Left ventricle myocardium inferior (tissue), 1 donor: ENCODE data around the gene GANAB. TPM values are rescaled to one million over a fixed set of nuclear protein-coding genes. Genes with fewer than 3 reads are reported as not detected.

Experiments
- DNase-seq: peaks from one replicate; pipeline ENCODE4 v3.0.0-alpha.2; 2020
- H3K27ac ChIP-seq: fragments of 200-600 bp; replicated peaks from 2 replicates; pipeline ENCODE4 v1.8.0; 2021
- H3K27me3 ChIP-seq: fragments of 200-600 bp; 2 replicates; pipeline ENCODE4 v1.8.0; 2021; ENCODE audit warnings: low read depth
- H3K36me3 ChIP-seq: fragments of 200-600 bp; 2 replicates; pipeline ENCODE4 v1.8.0; 2021
- H3K4me1 ChIP-seq: fragments of 200-600 bp; 2 replicates; pipeline ENCODE4 v1.8.0; 2021
- H3K4me3 ChIP-seq: fragments of 200-600 bp; 2 replicates; pipeline ENCODE4 v1.8.0; 2021; ENCODE audit warnings: mild to moderate bottlenecking, moderate library complexity
- H3K9me3 ChIP-seq: fragments of 200-600 bp; replicated peaks from 2 replicates; pipeline ENCODE4 v1.8.0; 2021
- intact Hi-C: fragments of 100-400 bp; cut with micrococcal nuclease; formaldehyde crosslinking; loops from one replicate; pipeline ENCODE4 v1.11.0; 2022
- total RNA-seq: library from RNA; stranded (reverse); fragmentation: NEBNext Ultra II Directional; extraction: Animal tissue kit (Norgen Biotek cat#: 25700); gene quantifications from one replicate; pipeline ENCODE4 v1.2.1, GENCODE V29; 2021
- TF ChIP-seq, protein P1 (sequence below): fragments of 200-600 bp; IDR thresholded peaks from 2 replicates; pipeline ENCODE4 v1.8.0; 2021; ENCODE audit warnings: antibody characterized with exemption, mild to moderate bottlenecking, borderline replicate concordance
- donor health status: DM: no; HTN: yes; CAD: no; lungs with severe emphysema.

The GANAB gene
- total RNA-seq, 1 donor from 2014 or later: 90.2 TPM

- H3K27me3 ChIP-seq: no peaks in the 10 kb centered on the region
- peaks cover 35% of the 10 kb centered on the region for H3K36me3 ChIP-seq
- no peaks in the 10 kb centered on the region for H3K9me3 ChIP-seq
- no peak for DNase-seq
- intact Hi-C loops: no loop called here
- peak overlapping the region; percentile 95 for H3K27ac ChIP-seq
- TF ChIP-seq, protein P1, sequence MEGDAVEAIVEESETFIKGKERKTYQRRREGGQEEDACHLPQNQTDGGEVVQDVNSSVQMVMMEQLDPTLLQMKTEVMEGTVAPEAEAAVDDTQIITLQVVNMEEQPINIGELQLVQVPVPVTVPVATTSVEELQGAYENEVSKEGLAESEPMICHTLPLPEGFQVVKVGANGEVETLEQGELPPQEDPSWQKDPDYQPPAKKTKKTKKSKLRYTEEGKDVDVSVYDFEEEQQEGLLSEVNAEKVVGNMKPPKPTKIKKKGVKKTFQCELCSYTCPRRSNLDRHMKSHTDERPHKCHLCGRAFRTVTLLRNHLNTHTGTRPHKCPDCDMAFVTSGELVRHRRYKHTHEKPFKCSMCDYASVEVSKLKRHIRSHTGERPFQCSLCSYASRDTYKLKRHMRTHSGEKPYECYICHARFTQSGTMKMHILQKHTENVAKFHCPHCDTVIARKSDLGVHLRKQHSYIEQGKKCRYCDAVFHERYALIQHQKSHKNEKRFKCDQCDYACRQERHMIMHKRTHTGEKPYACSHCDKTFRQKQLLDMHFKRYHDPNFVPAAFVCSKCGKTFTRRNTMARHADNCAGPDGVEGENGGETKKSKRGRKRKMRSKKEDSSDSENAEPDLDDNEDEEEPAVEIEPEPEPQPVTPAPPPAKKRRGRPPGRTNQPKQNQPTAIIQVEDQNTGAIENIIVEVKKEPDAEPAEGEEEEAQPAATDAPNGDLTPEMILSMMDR: no peak
- H3K4me3 ChIP-seq: peak overlapping the region; percentile 80
- H3K4me1 ChIP-seq: peaks cover 51% of the 10 kb centered on the region
Observed at GRCh38 chr11:62603072-62603408, 43.4 kb downstream of the GANAB start.

DNA sequence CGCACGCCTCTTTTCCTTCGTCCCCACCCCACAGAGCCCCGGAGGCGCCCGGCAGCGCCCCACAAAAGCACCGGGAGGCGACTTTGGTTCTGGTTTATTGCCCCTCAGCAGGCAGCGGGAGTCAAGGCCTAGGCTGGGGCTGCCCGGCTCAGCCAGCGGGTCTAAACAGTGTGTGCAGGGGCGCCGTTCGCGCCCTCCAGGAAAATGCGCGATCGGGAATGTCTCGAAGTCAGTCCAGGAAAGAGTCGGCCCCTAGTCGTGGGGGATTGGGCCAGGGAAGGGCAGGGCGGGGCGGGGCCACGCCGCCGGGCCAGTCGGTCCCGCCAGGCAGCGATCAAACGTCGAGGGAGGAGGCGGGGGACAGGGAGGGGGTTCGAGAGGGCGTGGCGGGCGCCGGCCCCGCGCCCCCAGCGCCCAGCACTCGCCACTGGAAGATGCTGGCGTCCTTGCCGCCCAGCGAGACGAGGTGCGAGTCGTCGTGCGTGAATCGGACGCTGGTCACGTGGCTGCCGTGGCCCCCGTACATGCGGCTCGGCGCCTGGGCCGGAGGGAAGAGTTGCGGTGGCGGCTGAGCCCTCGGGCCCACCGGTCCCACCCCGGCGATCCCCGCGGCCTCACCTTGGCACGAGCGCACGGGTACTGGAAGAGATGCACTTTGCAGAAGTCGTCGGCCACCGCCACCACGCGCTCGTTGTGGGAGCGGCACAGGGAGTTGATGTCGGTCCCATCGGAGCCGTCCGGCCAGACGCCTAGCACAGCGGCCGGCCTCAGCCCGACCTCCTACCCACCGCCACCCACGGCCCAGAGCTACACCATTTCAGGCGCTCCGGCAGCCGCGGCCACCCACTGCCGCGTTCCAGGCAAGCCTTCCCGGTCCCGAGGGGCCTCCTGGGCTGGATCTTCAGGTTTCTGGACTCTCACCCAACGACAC is 44.0 kb downstream of the GANAB start:
- TF ChIP-seq, protein P1: peak; percentile 26
- Histone ChIP-seq H3K27me3 (no peaks in the 10 kb centered on the region), H3K9me3 (no peaks in the 10 kb centered on the region), H3K4me3 (peak overlapping the region; percentile 80), H3K36me3 (peaks cover 39% of the 10 kb centered on the region), H3K27ac (peak overlapping the region; percentile 95), H3K4me1 (peaks cover 51% of the 10 kb centered on the region)
- intact Hi-C loops: no loop called here
- peak; percentile 74 for DNase-seq

DNA sequence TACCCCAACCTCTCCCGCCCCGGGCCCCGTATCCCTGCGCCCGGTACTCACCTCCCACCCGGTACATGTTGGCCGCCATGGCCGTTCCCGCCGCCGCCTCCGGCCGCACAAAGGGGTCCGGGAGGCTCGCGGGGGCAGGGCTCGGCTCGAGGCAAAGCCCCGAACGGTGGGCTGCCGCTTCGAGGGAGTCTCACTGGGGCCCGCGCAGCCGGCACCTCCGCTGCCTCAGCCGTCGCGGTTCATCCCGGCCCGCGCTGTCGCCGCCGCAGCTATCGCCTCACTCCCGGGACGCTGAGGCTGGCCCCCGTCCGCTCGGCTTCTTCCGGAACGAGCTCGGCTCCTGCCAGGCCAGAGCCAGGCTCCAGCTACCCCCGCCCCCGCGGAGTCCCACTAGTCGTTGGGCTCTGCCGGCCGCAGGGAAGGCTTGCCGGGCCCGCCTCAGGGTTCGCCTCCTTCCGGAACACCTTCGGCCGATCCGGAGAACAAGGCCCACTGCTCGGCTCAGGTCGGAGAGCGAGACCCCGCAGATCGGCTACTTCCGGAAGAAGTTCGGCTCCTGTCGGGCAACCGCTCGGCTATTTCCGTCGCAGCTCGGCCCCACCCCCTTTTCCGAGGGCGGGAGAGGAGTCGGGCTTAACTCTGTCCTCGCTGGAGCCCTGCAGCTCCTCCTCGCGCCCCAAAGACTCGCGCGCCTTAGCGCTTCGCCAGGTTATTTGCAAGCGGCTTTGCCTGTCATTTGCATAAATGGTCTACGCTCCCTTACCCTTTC is 44.9 kb downstream of the GANAB start, which contains the start of gene MTA2:
MTA2 (minus strand) TSS at position 494 of the 769 bp plus-strand sequence; CDS start at position 79, 415 bp downstream.
- Histone ChIP-seq H3K27me3 (no peaks in the 10 kb centered on the region), H3K36me3 (peaks cover 40% of the 10 kb centered on the region), H3K4me3 (peak within 1 kb of the TSS; percentile 80), H3K9me3 (no peaks in the 10 kb centered on the region), H3K27ac (peak within 1 kb of the TSS; percentile 95), H3K4me1 (peaks cover 51% of the 10 kb centered on the region)
- intact Hi-C loops: no loop called here
- DNase-seq: peak; percentile 95
- TF ChIP-seq, protein P1: no peak

GRCh38 chr11:62601122-62601371 is 45.4 kb downstream of the GANAB start:
- Histone ChIP-seq H3K9me3 (no peaks in the 10 kb centered on the region), H3K4me1 (peaks cover 51% of the 10 kb centered on the region), H3K27ac (peak overlapping the region; percentile 95), H3K4me3 (peak overlapping the region; percentile 80), H3K27me3 (no peaks in the 10 kb centered on the region), H3K36me3 (peaks cover 41% of the 10 kb centered on the region)
- peak; percentile 62 for DNase-seq
- intact Hi-C loops: no loop called here
- TF ChIP-seq, protein P1: no peak

GRCh38 chr11:62600367-62601121 is 45.9 kb downstream of the GANAB start:
- H3K36me3 ChIP-seq: peaks cover 41% of the 10 kb centered on the region
- DNase-seq: no peak
- intact Hi-C loops: no loop called here
- no peaks in the 10 kb centered on the region for H3K27me3 ChIP-seq
- peak overlapping the region; percentile 80 for H3K4me3 ChIP-seq
- H3K9me3 ChIP-seq: no peaks in the 10 kb centered on the region
- peak overlapping the region; percentile 95 for H3K27ac ChIP-seq
- peaks cover 51% of the 10 kb centered on the region for H3K4me1 ChIP-seq
- TF ChIP-seq, protein P1: no peak
